Gastrocnemius medialis (tissue), 4 donors: ENCODE data around the gene PPP1R9B. TPM values are rescaled to one million over a fixed set of nuclear protein-coding genes. Genes with fewer than 3 reads are reported as not detected.

Experiments used
- ATAC-seq, 2 donors: fragments of 150-250 bp; one replicate each; pipeline ENCODE4 v1.9.1; 2016
- DNase-seq, 2 donors: peaks; one replicate each; pipeline ENCODE4 v3.0.0-alpha.2; 2019
- H3K27ac ChIP-seq, 4 donors: fragments of 200-600 bp; sonication (generic); 1 replicate in 1 of 4; 2 replicates in 3 of 4; pipeline ENCODE4 v1.5.1; 2016 to 2018; ENCODE audit warnings: mild to moderate bottlenecking in 2 of 4, moderate library complexity in 1 of 4
- H3K27me3 ChIP-seq, 3 donors: fragments of 200-600 bp; sonication (generic) in 2 of 3; 1 replicate in 1 of 3; 2 replicates in 2 of 3; pipeline versions ENCODE4 v1.5.1 to v1.6.0; 2016 to 2019; ENCODE audit warnings: mild to moderate bottlenecking in 1 of 3, moderate library complexity in 1 of 3
- H3K36me3 ChIP-seq, 2 donors: fragments of 200-600 bp; sonication (generic) in 1 of 2; one replicate each; pipeline ENCODE4 v1.5.1; 2017 to 2018
- H3K4me1 ChIP-seq, 2 donors: fragments of 200-600 bp; sonication (generic) in 1 of 2; one replicate each; pipeline ENCODE4 v1.5.1; 2016 to 2017; ENCODE audit warnings: mild to moderate bottlenecking in 2 of 2
- H3K4me3 ChIP-seq, 4 donors: fragments of 200-600 bp; sonication (generic) in 3 of 4; 1 replicate in 1 of 4; 2 replicates in 3 of 4; pipeline ENCODE4 v1.5.1; 2016 to 2019; ENCODE audit warnings: mild to moderate bottlenecking in 2 of 4
- H3K9me3 ChIP-seq, 3 donors: fragments of 200-600 bp; sonication (generic) in 2 of 3; 1 replicate in 1 of 3; 2 replicates in 2 of 3; pipeline ENCODE4 v1.5.1; 2016 to 2019
- POLR2A ChIP-seq, 2 donors: fragments of 450-650 bp; IDR thresholded peaks; one replicate each; pipeline ENCODE4 v1.6.1; 2017; ENCODE audit warnings: antibody characterized with exemption in 2 of 2, mild to moderate bottlenecking in 2 of 2, moderate library complexity in 2 of 2
- in situ Hi-C, 4 donors: fragments of 200-750 bp; cut with MboI; loops; one replicate each; pipeline versions ENCODE4 v1.15.0 to v1.8.0; 2017; ENCODE audit warnings: low sequenced_read_pairs in 4 of 4
- intact Hi-C: fragments of 100-400 bp; cut with DNase I; formaldehyde crosslinking; loops from one replicate; pipeline ENCODE4 v1.15.1; 2023; ENCODE audit warnings: low total_unique reads
- total RNA-seq, 4 donors: library from RNA; depleted of rRNA; stranded (reverse); fragments of >200 nt; gene quantifications; one replicate each; pipeline versions ENCODE4 v1.1.0 to v1.2.3, GENCODE V29; 2016
- TF ChIP-seq, protein P1 (sequence below), 5 experiments: fragments of 450-650 bp in 3 of 5; fragments of 200-600 bp in 2 of 5; sonication (generic) in 2 of 5; IDR thresholded peaks in 4 of 5; conservative IDR thresholded peaks in 1 of 5; 1 replicate in 4 of 5; 2 replicates in 1 of 5; pipeline ENCODE4 v1.5.1; 2016 to 2019; ENCODE audit warnings: antibody characterized with exemption in 5 of 5, mild to moderate bottlenecking in 3 of 5, moderate library complexity in 3 of 5

The PPP1R9B gene
- total RNA-seq, 4 donors from 2014 or later: 4.7 to 18.8 (median 11.0) TPM

DNA sequence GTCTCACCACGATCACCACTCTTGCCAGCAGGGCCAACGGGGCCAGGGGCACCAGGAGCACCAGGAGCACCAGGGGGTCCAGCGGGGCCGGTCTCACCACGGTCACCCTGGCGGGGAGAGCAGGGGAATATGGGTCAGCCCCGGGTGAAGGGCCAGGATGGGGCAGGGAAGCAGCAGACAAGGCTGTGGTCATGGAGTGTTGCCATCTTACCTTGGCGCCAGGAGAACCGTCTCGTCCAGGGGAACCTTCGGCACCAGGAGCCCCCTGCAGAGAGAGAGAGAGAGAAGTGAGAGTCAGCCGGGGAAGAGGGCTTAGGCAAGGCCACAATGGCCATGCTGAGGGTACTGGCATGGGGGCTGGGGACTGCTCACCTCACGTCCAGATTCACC is 38.0 kb upstream of the PPP1R9B start:
- no peaks in the 10 kb centered on the region for H3K27me3 ChIP-seq
- no peak overlapping the region for H3K4me3 ChIP-seq
- intact Hi-C loops (no loop called here), in situ Hi-C loops (no loop called here)
- ATAC-seq (no peak), DNase-seq (no peak)
- H3K27ac ChIP-seq: no peak overlapping the region
- no peaks in the 10 kb centered on the region for H3K9me3 ChIP-seq
- no peaks in the 10 kb centered on the region for H3K4me1 ChIP-seq
- TF ChIP-seq POLR2A (IDR thresholded peaks at IDR 0.05): no peak
- TF ChIP-seq, protein P1, sequence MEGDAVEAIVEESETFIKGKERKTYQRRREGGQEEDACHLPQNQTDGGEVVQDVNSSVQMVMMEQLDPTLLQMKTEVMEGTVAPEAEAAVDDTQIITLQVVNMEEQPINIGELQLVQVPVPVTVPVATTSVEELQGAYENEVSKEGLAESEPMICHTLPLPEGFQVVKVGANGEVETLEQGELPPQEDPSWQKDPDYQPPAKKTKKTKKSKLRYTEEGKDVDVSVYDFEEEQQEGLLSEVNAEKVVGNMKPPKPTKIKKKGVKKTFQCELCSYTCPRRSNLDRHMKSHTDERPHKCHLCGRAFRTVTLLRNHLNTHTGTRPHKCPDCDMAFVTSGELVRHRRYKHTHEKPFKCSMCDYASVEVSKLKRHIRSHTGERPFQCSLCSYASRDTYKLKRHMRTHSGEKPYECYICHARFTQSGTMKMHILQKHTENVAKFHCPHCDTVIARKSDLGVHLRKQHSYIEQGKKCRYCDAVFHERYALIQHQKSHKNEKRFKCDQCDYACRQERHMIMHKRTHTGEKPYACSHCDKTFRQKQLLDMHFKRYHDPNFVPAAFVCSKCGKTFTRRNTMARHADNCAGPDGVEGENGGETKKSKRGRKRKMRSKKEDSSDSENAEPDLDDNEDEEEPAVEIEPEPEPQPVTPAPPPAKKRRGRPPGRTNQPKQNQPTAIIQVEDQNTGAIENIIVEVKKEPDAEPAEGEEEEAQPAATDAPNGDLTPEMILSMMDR (IDR thresholded peaks at IDR 0.05 in 4 of 5, conservative IDR thresholded peaks at IDR 0.05 in 1 of 5): no peak
- H3K36me3 ChIP-seq: no peaks in the 10 kb centered on the region

DNA sequence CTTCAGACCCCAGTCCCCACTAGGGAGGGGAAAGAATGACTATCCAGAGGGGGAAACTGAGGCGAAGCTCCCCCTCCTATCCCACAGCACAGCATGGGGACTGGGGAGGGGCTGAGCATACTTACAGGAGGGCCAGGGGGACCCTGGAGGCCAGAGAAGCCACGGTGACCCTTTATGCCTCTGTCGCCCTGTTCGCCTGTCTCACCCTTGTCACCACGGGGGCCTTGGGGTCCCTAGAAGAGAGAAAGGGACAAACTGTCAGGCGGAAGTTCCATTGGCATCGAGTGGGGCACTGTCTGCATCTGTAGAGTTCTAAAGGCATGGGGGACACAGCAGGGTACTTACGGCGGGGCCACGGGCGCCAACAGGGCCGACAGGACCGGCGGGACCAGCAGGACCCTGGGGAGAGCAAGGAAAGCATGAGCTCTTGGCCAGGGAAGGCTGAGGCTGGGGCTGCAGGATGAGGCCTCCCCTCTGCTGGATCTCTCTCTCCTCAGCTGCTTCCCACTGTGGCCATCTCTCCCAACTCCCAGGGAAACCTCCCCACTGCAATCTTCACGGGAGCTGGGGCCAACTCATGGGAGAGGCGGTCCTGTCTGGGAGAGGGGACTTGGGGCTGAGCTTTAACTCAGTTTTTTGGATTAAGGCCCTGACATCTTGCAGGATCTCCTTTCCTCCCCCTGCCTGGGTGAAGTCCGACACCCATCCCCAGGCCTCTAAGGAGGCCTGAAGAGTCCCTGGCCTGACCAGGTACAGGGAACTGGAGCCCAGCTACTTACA is 37.5 kb upstream of the PPP1R9B start:
- H3K27me3 ChIP-seq: no peaks in the 10 kb centered on the region
- DNase-seq (no peak), ATAC-seq (no peak)
- TF ChIP-seq POLR2A (IDR thresholded peaks at IDR 0.05): no peak
- TF ChIP-seq, protein P1 (IDR thresholded peaks at IDR 0.05 in 4 of 5, conservative IDR thresholded peaks at IDR 0.05 in 1 of 5): no peak
- intact Hi-C loops: no loop called here
- in situ Hi-C loops: no loop called here
- H3K4me3 ChIP-seq: no peak overlapping the region
- H3K36me3 ChIP-seq: no peaks in the 10 kb centered on the region
- no peaks in the 10 kb centered on the region for H3K4me1 ChIP-seq
- H3K27ac ChIP-seq: no peak overlapping the region
- no peaks in the 10 kb centered on the region for H3K9me3 ChIP-seq

DNA sequence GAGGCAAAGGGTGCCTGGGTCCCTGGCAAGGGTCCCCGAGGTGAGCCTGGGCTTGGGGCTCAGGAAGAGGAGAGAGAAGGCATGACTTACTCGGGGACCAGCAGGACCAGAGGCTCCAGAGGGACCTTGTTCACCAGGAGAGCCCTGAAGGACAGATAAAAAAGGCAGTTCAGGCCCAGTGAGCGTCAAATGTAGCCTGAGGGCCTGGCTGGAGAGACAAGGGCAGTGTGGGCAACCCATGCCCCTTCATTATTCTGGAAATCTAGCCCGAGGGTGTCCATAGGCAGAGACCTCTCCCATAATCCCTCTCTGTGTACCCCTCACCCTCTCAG is 36.9 kb upstream of the PPP1R9B start:
- in situ Hi-C loops (no loop called here), intact Hi-C loops (no loop called here)
- TF ChIP-seq, protein P1 (IDR thresholded peaks at IDR 0.05 in 4 of 5, conservative IDR thresholded peaks at IDR 0.05 in 1 of 5): no peak
- no peak for TF ChIP-seq POLR2A (IDR thresholded peaks at IDR 0.05)
- Histone ChIP-seq H3K4me3 (no peak overlapping the region), H3K4me1 (no peaks in the 10 kb centered on the region), H3K27me3 (no peaks in the 10 kb centered on the region), H3K36me3 (no peaks in the 10 kb centered on the region), H3K27ac (no peak overlapping the region), H3K9me3 (no peaks in the 10 kb centered on the region)
- ATAC-seq (no peak), DNase-seq (no peak)

DNA sequence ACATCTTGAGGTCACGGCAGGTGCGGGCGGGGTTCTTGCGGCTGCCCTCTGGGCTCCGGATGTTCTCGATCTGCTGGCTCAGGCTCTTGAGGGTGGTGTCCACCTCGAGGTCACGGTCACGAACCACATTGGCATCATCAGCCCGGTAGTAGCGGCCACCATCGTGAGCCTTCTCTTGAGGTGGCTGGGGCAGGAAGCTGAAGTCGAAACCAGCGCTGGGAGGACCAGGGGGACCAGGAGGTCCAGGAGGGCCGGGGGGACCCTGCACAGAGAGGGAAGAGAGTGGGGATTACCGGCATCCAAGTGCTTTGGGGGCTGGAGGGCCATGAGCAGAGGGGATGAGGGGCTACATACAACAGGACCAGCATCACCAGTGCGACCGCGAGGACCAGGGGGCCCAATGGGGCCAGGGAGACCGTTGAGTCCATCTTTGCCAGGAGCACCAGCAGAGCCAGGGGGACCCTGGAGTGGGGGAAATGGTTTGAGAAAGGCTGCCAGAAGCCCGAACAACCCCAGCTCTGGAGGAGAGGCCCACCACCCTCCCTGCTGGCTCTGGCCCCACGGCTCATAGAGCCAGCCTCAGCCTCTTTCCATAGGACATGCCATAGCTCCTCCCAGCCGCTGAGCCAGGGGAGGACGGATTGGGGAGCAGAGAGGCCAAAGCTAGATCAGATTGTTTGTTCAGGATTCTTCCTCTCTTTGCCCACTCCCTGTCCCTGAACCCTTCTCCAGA is 36.4 kb upstream of the PPP1R9B start:
- no peaks in the 10 kb centered on the region for H3K36me3 ChIP-seq
- H3K9me3 ChIP-seq: no peaks in the 10 kb centered on the region
- H3K4me1 ChIP-seq: no peaks in the 10 kb centered on the region
- no peaks in the 10 kb centered on the region for H3K27me3 ChIP-seq
- TF ChIP-seq POLR2A (IDR thresholded peaks at IDR 0.05): no peak
- TF ChIP-seq, protein P1 (IDR thresholded peaks at IDR 0.05 in 4 of 5, conservative IDR thresholded peaks at IDR 0.05 in 1 of 5): no peak
- intact Hi-C loops (no loop called here), in situ Hi-C loops (no loop called here)
- H3K4me3 ChIP-seq: no peak overlapping the region
- ATAC-seq: no peak
- no peak overlapping the region for H3K27ac ChIP-seq
- no peak for DNase-seq
